NT2/D1 (cell line): ENCODE results near the gene UFC1.

Experiments used
- SUZ12 ChIP-seq: IDR thresholded peaks from 2 replicates; pipeline ENCODE4 v1.6.1; 2011; ENCODE audit not compliant: insufficient read length, insufficient read depth; ENCODE audit errors: extremely low read depth
- YY1 ChIP-seq: IDR thresholded peaks from 2 replicates; pipeline ENCODE4 v1.6.1; 2011; ENCODE audit not compliant: insufficient read length, insufficient read depth
- ZNF274 ChIP-seq: IDR thresholded peaks from 2 replicates; pipeline ENCODE4 v1.6.1; 2011; ENCODE audit warnings: mild to moderate bottlenecking, low read depth, low read length

GRCh38 chr1:161198897-161199431, 45.2 kb downstream of the UFC1 start, which contains the start of gene ADAMTS4:
- no peak for TF ChIP-seq YY1
- TF ChIP-seq ZNF274 = no peak
- no peak for TF ChIP-seq SUZ12
